Measurements from ENCODE around the gene CASP9.

- TF ChIP-seq, protein P1, sequence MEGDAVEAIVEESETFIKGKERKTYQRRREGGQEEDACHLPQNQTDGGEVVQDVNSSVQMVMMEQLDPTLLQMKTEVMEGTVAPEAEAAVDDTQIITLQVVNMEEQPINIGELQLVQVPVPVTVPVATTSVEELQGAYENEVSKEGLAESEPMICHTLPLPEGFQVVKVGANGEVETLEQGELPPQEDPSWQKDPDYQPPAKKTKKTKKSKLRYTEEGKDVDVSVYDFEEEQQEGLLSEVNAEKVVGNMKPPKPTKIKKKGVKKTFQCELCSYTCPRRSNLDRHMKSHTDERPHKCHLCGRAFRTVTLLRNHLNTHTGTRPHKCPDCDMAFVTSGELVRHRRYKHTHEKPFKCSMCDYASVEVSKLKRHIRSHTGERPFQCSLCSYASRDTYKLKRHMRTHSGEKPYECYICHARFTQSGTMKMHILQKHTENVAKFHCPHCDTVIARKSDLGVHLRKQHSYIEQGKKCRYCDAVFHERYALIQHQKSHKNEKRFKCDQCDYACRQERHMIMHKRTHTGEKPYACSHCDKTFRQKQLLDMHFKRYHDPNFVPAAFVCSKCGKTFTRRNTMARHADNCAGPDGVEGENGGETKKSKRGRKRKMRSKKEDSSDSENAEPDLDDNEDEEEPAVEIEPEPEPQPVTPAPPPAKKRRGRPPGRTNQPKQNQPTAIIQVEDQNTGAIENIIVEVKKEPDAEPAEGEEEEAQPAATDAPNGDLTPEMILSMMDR (conservative IDR thresholded peaks at IDR 0.05 in 1 of 2, IDR thresholded peaks at IDR 0.05 in 1 of 2; ENCODE audit: extremely low read depth in 1 of 2, insufficient read depth in 1 of 2, low read depth in 1 of 2, low read length in 2 of 2): no peak
- no peak for TF ChIP-seq EZH2 (IDR thresholded peaks at IDR 0.05; ENCODE audit: borderline replicate concordance, low read length)
These were observed 34.8 kb downstream of the CASP9 start for GRCh38 chr1:15489052-15489736.

Data from mammary epithelial cell (primary cell).